ENCODE data around the gene AK8.

GRCh38 chr9:132833550-132834121 lies 44.4 kb downstream of the AK8 start:
- TF ChIP-seq PATZ1 (CRISPR knock-in tag; IDR thresholded peaks at IDR 0.05; ENCODE audit: borderline replicate concordance) (no peak), ARNTL (CRISPR knock-in tag; IDR thresholded peaks at IDR 0.05; ENCODE audit: borderline replicate concordance, low read depth) (no peak), ZFP3 (CRISPR knock-in tag; IDR thresholded peaks at IDR 0.05) (no peak), TSHZ2 (CRISPR knock-in tag; IDR thresholded peaks at IDR 0.05) (no peak), CREB5 (CRISPR knock-in tag; IDR thresholded peaks at IDR 0.05; ENCODE audit: low read depth) (no peak), ZNF70 (CRISPR knock-in tag; IDR thresholded peaks at IDR 0.05) (no peak), ZFP30 (CRISPR knock-in tag; IDR thresholded peaks at IDR 0.05) (no peak), CSRNP3 (CRISPR knock-in tag; IDR thresholded peaks at IDR 0.05) (no peak), TCF4 (CRISPR knock-in tag; IDR thresholded peaks at IDR 0.05; ENCODE audit: borderline replicate concordance) (no peak), ZNF8 (CRISPR knock-in tag; IDR thresholded peaks at IDR 0.05) (no peak), BACH2 (CRISPR knock-in tag; IDR thresholded peaks at IDR 0.05; ENCODE audit: borderline replicate concordance) (no peak), ZNF565 (CRISPR knock-in tag; conservative IDR thresholded peaks at IDR 0.05; ENCODE audit: low read depth) (no peak)

Data from SK-N-SH treated with all-trans-retinoic acid at 6 μM for 48 hours (cell line).